ENCODE results near the gene CAMSAP1.

- TF ChIP-seq CTCF (conservative IDR thresholded peaks at IDR 0.05; ENCODE audit: low read depth, low read length) (no peak), ELK1 (IDR thresholded peaks at IDR 0.05; ENCODE audit: borderline replicate concordance, low read depth, low read length) (no peak), MXI1 (IDR thresholded peaks at IDR 0.05; ENCODE audit: borderline replicate concordance, low read depth, low read length) (no peak), POLR2A (IDR thresholded peaks at IDR 0.05; ENCODE audit: low read depth, low read length) (no peak), RCOR1 (IDR thresholded peaks at IDR 0.05; ENCODE audit: insufficient replicate concordance, low read length) (no peak), NFE2L2 (IDR thresholded peaks at IDR 0.05; ENCODE audit: low read depth, low read length) (no peak), SMC3 (IDR thresholded peaks at IDR 0.05; ENCODE audit: low read depth, low read length) (no peak), CEBPB (IDR thresholded peaks at IDR 0.05; ENCODE audit: low read depth, low read length) (no peak), USF2 (IDR thresholded peaks at IDR 0.05; ENCODE audit: low read depth, low read length) (no peak)
These were observed 55.6 kb downstream of the CAMSAP1 start for GRCh38 chr9:135851748-135852147.

All from IMR-90 (cell line).